NCI-H69 (cell line): ENCODE data around the gene CILP.
"Not testable (repeated sequence)": the region's sequence is repeated elsewhere in the genome, so short reads cannot be mapped to it uniquely, and the experiment has no call there.

Source experiments
- DNase-seq: peaks from one replicate; lab custom pipeline; 2025; lab: John Stamatoyannopoulos, UW

The CILP gene

GRCh38 chr15:65196637-65197336 is 14.5 kb downstream of the CILP start:
- no peak for DNase-seq

- DNase-seq, result no peak
These were observed 15.7 kb downstream of the CILP start for GRCh38 chr15:65195548-65195923.

- peak; percentile 29 for DNase-seq
These were observed 16.3 kb downstream of the CILP start for GRCh38 chr15:65194826-65195547.

GRCh38 chr15:65192016-65192415 is 19.3 kb downstream of the CILP start:
- DNase-seq, result peak; percentile 41

GRCh38 chr15:65189102-65189740 is 22.1 kb downstream of the CILP start:
- DNase-seq, result peak; percentile 68

GRCh38 chr15:65188472-65188871 is 22.8 kb downstream of the CILP start:
- DNase-seq, result not testable (repeated sequence)

- DNase-seq, result peak; percentile 97
These were observed 26.2 kb downstream of the CILP start, which contains the start of gene CLPX for GRCh38 chr15:65184868-65185717. Gene CLPX (minus strand): TSS chr15:65185342. CDS start chr15:65185153, 189 bp downstream.

- peak; percentile 65 for DNase-seq
These were observed 26.9 kb downstream of the CILP start for GRCh38 chr15:65184305-65184867.

- DNase-seq, result no peak
These were observed 27.5 kb downstream of the CILP start for GRCh38 chr15:65183865-65184159.

GRCh38 chr15:65182538-65182937 is 28.7 kb downstream of the CILP start:
- no peak for DNase-seq

GRCh38 chr15:65181582-65182353 is 29.5 kb downstream of the CILP start:
- DNase-seq, result not testable (repeated sequence)

- no peak for DNase-seq
These were observed 31.1 kb downstream of the CILP start for GRCh38 chr15:65180167-65180566.

- DNase-seq, result no peak
These were observed 33.4 kb downstream of the CILP start for GRCh38 chr15:65177901-65178300.

GRCh38 chr15:65176056-65176455 is 35.2 kb downstream of the CILP start:
- DNase-seq, result no peak

GRCh38 chr15:65175511-65175910 is 35.8 kb downstream of the CILP start:
- DNase-seq, result no peak

GRCh38 chr15:65174509-65174908 is 36.8 kb downstream of the CILP start:
- no peak for DNase-seq

- no peak for DNase-seq
These were observed 38.7 kb downstream of the CILP start for GRCh38 chr15:65172531-65172930.

GRCh38 chr15:65171428-65171827 is 39.8 kb downstream of the CILP start:
- no peak for DNase-seq

- DNase-seq, result no peak
These were observed 45.4 kb downstream of the CILP start for GRCh38 chr15:65165875-65166274.

GRCh38 chr15:65164139-65164538 is 47.1 kb downstream of the CILP start:
- DNase-seq, result no peak

GRCh38 chr15:65163041-65163440 is 48.2 kb downstream of the CILP start:
- no peak for DNase-seq
